ENCODE measurements around the gene FNDC3B. TPM values are rescaled to one million over a fixed set of nuclear protein-coding genes. Genes with fewer than 3 reads are reported as not detected.

The FNDC3B gene
- total and polyA plus RNA-seq, 4 donors = 23.3 to 74.2 (median 32.9) TPM

- TF ChIP-seq ATF3 (IDR thresholded peaks at IDR 0.05) = no peak
- TF ChIP-seq RXRA (IDR thresholded peaks at IDR 0.05) = peak in 1 of 2 donors; percentile 41
- peak; percentile 44 to 76 for TF ChIP-seq JUND (IDR thresholded peaks at IDR 0.05)
- peak; percentile 41 for TF ChIP-seq NR2F2 (IDR thresholded peaks at IDR 0.05)
- no peaks in the 10 kb centered on the region for H3K9me3 ChIP-seq (ENCODE audit: control insufficient read depth in 4 of 4, low read length in 3 of 4)
- peaks cover 0 to 2% (median 0%) of the 10 kb centered on the region in 4 donors for H3K4me1 ChIP-seq (ENCODE audit: control insufficient read depth in 4 of 4, insufficient read depth in 4 of 4, low read length in 3 of 4)
- no peaks in the 10 kb centered on the region for H3K27me3 ChIP-seq (ENCODE audit: control insufficient read depth in 4 of 4, insufficient read depth in 4 of 4, low read length in 3 of 4)
- DNase-seq (ENCODE audit: low spot score) = no peak
- no peak overlapping the region for H3K4me3 ChIP-seq (ENCODE audit: low read depth in 1 of 3, low read length in 3 of 3)
- 55% methylated on average over 1 of the region's 1 CpG for WGBS
- peak overlapping the region; percentile 64 to 69 for H3K27ac ChIP-seq (ENCODE audit: low read depth in 1 of 2, low read length in 2 of 2)
- H3K36me3 ChIP-seq (ENCODE audit: control insufficient read depth in 4 of 4, insufficient read depth in 3 of 4, low read depth in 1 of 4, low read length in 3 of 4) = peaks cover 14 to 35% (median 27%) of the 10 kb centered on the region in 4 donors
- H3K9ac ChIP-seq (ENCODE audit: low read depth in 1 of 2, low read length in 2 of 2) = no peak overlapping the region
These were observed 278.6 kb downstream of the FNDC3B start for GRCh38 chr3:172317984-172318383.

- WGBS = 85% methylated on average over 8 of the region's 8 CpGs
- no peaks in the 10 kb centered on the region for H3K27me3 ChIP-seq (ENCODE audit: control insufficient read depth in 4 of 4, insufficient read depth in 4 of 4, low read length in 3 of 4)
- no peak for TF ChIP-seq MAX (IDR thresholded peaks at IDR 0.05)
- no peak for TF ChIP-seq GABPA (IDR thresholded peaks at IDR 0.05 in 1 of 2, conservative IDR thresholded peaks at IDR 0.05 in 1 of 2)
- TF ChIP-seq RAD21 (IDR thresholded peaks at IDR 0.05) = no peak
- TF ChIP-seq NR2F2 (IDR thresholded peaks at IDR 0.05) = no peak
- TF ChIP-seq YY1 (IDR thresholded peaks at IDR 0.05) = no peak
- no peak for TF ChIP-seq ATF3 (IDR thresholded peaks at IDR 0.05)
- TF ChIP-seq JUND (IDR thresholded peaks at IDR 0.05) = no peak
- no peak for TF ChIP-seq SP1 (IDR thresholded peaks at IDR 0.05)
- no peak overlapping the region for H3K9ac ChIP-seq (ENCODE audit: low read depth in 1 of 2, low read length in 2 of 2)
- H3K27ac ChIP-seq (ENCODE audit: low read depth in 1 of 2, low read length in 2 of 2) = no peak overlapping the region
- peaks cover 2 to 15% (median 11%) of the 10 kb centered on the region in 4 donors for H3K4me1 ChIP-seq (ENCODE audit: control insufficient read depth in 4 of 4, insufficient read depth in 4 of 4, low read length in 3 of 4)
- no peak overlapping the region for H3K4me3 ChIP-seq (ENCODE audit: low read depth in 1 of 3, low read length in 3 of 3)
- no peak for DNase-seq (ENCODE audit: low spot score)
- H3K9me3 ChIP-seq (ENCODE audit: control insufficient read depth in 4 of 4, low read length in 3 of 4) = no peaks in the 10 kb centered on the region
- H3K36me3 ChIP-seq (ENCODE audit: control insufficient read depth in 4 of 4, insufficient read depth in 3 of 4, low read depth in 1 of 4, low read length in 3 of 4) = peaks cover 4 to 24% (median 15%) of the 10 kb centered on the region in 4 donors
These were observed 280.2 kb downstream of the FNDC3B start for GRCh38 chr3:172319595-172319994.

- 81% methylated on average over 2 of the region's 2 CpGs for WGBS
- DNase-seq (ENCODE audit: low spot score) = no peak
- Histone ChIP-seq H3K27ac (ENCODE audit: low read depth in 1 of 2, low read length in 2 of 2) (no peak overlapping the region), H3K36me3 (ENCODE audit: control insufficient read depth in 4 of 4, insufficient read depth in 3 of 4, low read depth in 1 of 4, low read length in 3 of 4) (peaks cover 4 to 25% (median 15%) of the 10 kb centered on the region in 4 donors), H3K4me1 (ENCODE audit: control insufficient read depth in 4 of 4, insufficient read depth in 4 of 4, low read length in 3 of 4) (peaks cover 2 to 16% (median 13%) of the 10 kb centered on the region in 4 donors), H3K9ac (ENCODE audit: low read depth in 1 of 2, low read length in 2 of 2) (no peak overlapping the region), H3K4me3 (ENCODE audit: low read depth in 1 of 3, low read length in 3 of 3) (no peak overlapping the region), H3K9me3 (ENCODE audit: control insufficient read depth in 4 of 4, low read length in 3 of 4) (no peaks in the 10 kb centered on the region), H3K27me3 (ENCODE audit: control insufficient read depth in 4 of 4, insufficient read depth in 4 of 4, low read length in 3 of 4) (no peaks in the 10 kb centered on the region)
- TF ChIP-seq RAD21 (IDR thresholded peaks at IDR 0.05) (no peak), RXRA (IDR thresholded peaks at IDR 0.05) (no peak), MAX (IDR thresholded peaks at IDR 0.05) (no peak)
These were observed 281.1 kb downstream of the FNDC3B start for GRCh38 chr3:172320468-172320867.

- WGBS = 79% methylated on average over 2 of the region's 2 CpGs
- Histone ChIP-seq H3K36me3 (ENCODE audit: control insufficient read depth in 4 of 4, insufficient read depth in 3 of 4, low read depth in 1 of 4, low read length in 3 of 4) (peaks cover 3 to 25% (median 16%) of the 10 kb centered on the region in 4 donors), H3K27ac (ENCODE audit: low read depth in 1 of 2, low read length in 2 of 2) (no peak overlapping the region), H3K9ac (ENCODE audit: low read depth in 1 of 2, low read length in 2 of 2) (no peak overlapping the region), H3K27me3 (ENCODE audit: control insufficient read depth in 4 of 4, insufficient read depth in 4 of 4, low read length in 3 of 4) (no peaks in the 10 kb centered on the region), H3K9me3 (ENCODE audit: control insufficient read depth in 4 of 4, low read length in 3 of 4) (no peaks in the 10 kb centered on the region), H3K4me3 (ENCODE audit: low read depth in 1 of 3, low read length in 3 of 3) (no peak overlapping the region), H3K4me1 (ENCODE audit: control insufficient read depth in 4 of 4, insufficient read depth in 4 of 4, low read length in 3 of 4) (peaks cover 2 to 16% (median 13%) of the 10 kb centered on the region in 4 donors)
- DNase-seq (ENCODE audit: low spot score) = no peak
- no peak for TF ChIP-seq NR2F2 (IDR thresholded peaks at IDR 0.05)
- TF ChIP-seq CTCF (IDR thresholded peaks at IDR 0.05; ENCODE audit: low read depth, low read length, missing input control) = peak; percentile 7
These were observed 281.7 kb downstream of the FNDC3B start for GRCh38 chr3:172321035-172321434.

Measured in liver (tissue), 9 donors.